Measurements from ENCODE around the gene ADGRL3.

Gene ADGRL3

GRCh38 chr4:61575796-61576195 is 375.7 kb downstream of the ADGRL3 start:
- no peaks in the 10 kb centered on the region for H3K9me3 ChIP-seq (ENCODE audit: control insufficient read depth, low read length)
- H3K27me3 ChIP-seq (replicated peaks; ENCODE audit: control insufficient read depth, insufficient read depth, low read length, poor library complexity, severe bottlenecking), result no peaks in the 10 kb centered on the region
- no peak for DNase-seq
- H3K36me3 ChIP-seq (ENCODE audit: control insufficient read depth, insufficient read depth, low read length), result no peaks in the 10 kb centered on the region
- no peak overlapping the region for H3K27ac ChIP-seq (ENCODE audit: insufficient read depth, low read length, poor library complexity, severe bottlenecking)
- H3K4me3 ChIP-seq (ENCODE audit: insufficient read depth, low read depth, low read length, poor library complexity, severe bottlenecking), result no peak overlapping the region
- H3K4me1 ChIP-seq (ENCODE audit: control insufficient read depth, insufficient read depth, low read length, poor library complexity, severe bottlenecking), result no peaks in the 10 kb centered on the region

GRCh38 chr4:61579786-61580185 is 379.7 kb downstream of the ADGRL3 start:
- no peak overlapping the region for H3K27ac ChIP-seq (ENCODE audit: insufficient read depth, low read length, poor library complexity, severe bottlenecking)
- DNase-seq, result no peak
- no peaks in the 10 kb centered on the region for H3K27me3 ChIP-seq (replicated peaks; ENCODE audit: control insufficient read depth, insufficient read depth, low read length, poor library complexity, severe bottlenecking)
- H3K4me3 ChIP-seq (ENCODE audit: insufficient read depth, low read depth, low read length, poor library complexity, severe bottlenecking), result no peak overlapping the region
- no peaks in the 10 kb centered on the region for H3K9me3 ChIP-seq (ENCODE audit: control insufficient read depth, low read length)
- no peaks in the 10 kb centered on the region for H3K4me1 ChIP-seq (ENCODE audit: control insufficient read depth, insufficient read depth, low read length, poor library complexity, severe bottlenecking)
- no peaks in the 10 kb centered on the region for H3K36me3 ChIP-seq (ENCODE audit: control insufficient read depth, insufficient read depth, low read length)

DNA sequence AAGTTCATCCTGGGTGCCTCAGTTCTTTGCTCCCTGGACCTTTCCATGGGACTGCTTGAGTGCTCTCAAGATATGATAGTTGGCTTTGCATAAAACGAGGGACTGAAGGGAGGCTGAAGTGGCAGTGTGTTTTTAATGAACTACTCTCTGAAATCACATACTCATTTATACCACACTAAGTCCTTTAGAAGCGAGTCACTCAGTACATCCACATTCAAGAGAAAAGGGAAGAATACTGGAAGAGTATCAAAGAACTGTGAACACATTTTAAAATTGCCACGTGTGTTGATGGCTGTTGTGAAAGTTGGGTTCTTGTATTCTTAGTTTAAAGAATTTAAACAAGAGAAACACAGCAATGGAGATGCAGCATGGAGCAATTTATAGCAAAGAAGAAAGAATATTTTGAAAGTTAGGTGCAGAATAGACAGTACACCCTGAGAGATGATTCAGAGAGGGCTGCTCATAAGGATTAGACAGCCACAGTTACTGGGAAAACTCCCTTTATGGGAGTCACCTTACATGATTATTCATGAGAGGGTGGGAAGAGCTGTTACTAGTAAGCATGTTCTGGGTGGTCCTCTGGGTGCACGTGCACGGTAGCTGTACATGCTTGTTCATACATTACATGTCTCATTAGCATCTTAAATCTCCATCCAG is 380.7 kb downstream of the ADGRL3 start:
- Histone ChIP-seq H3K27me3 (replicated peaks; ENCODE audit: control insufficient read depth, insufficient read depth, low read length, poor library complexity, severe bottlenecking) (no peaks in the 10 kb centered on the region), H3K27ac (ENCODE audit: insufficient read depth, low read length, poor library complexity, severe bottlenecking) (no peak overlapping the region), H3K36me3 (ENCODE audit: control insufficient read depth, insufficient read depth, low read length) (no peaks in the 10 kb centered on the region), H3K4me3 (ENCODE audit: insufficient read depth, low read depth, low read length, poor library complexity, severe bottlenecking) (no peak overlapping the region), H3K9me3 (ENCODE audit: control insufficient read depth, low read length) (no peaks in the 10 kb centered on the region), H3K4me1 (ENCODE audit: control insufficient read depth, insufficient read depth, low read length, poor library complexity, severe bottlenecking) (no peaks in the 10 kb centered on the region)
- DNase-seq, result no peak

DNA sequence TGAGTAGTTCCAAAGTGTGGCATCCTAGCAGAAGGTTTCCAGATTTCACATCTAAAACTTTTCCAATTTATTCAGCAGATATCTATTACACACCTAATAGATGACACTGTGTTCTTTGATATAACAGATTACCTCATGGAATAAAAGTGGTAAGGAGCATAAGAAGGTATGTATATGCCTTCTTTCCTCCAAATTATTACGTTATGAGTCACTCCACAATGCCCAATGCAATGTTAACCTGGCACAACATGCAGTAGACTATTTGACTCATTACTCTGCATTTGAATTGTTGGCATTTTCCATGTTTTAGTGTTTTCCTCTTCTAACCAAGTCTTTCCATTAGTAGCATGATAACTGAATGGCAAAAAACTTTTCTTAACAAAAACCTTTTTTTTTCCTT is 383.6 kb downstream of the ADGRL3 start:
- Histone ChIP-seq H3K27ac (ENCODE audit: insufficient read depth, low read length, poor library complexity, severe bottlenecking) (no peak overlapping the region), H3K4me1 (ENCODE audit: control insufficient read depth, insufficient read depth, low read length, poor library complexity, severe bottlenecking) (no peaks in the 10 kb centered on the region), H3K36me3 (ENCODE audit: control insufficient read depth, insufficient read depth, low read length) (no peaks in the 10 kb centered on the region), H3K27me3 (replicated peaks; ENCODE audit: control insufficient read depth, insufficient read depth, low read length, poor library complexity, severe bottlenecking) (no peaks in the 10 kb centered on the region), H3K4me3 (ENCODE audit: insufficient read depth, low read depth, low read length, poor library complexity, severe bottlenecking) (no peak overlapping the region), H3K9me3 (ENCODE audit: control insufficient read depth, low read length) (no peaks in the 10 kb centered on the region)
- DNase-seq, result no peak

DNA sequence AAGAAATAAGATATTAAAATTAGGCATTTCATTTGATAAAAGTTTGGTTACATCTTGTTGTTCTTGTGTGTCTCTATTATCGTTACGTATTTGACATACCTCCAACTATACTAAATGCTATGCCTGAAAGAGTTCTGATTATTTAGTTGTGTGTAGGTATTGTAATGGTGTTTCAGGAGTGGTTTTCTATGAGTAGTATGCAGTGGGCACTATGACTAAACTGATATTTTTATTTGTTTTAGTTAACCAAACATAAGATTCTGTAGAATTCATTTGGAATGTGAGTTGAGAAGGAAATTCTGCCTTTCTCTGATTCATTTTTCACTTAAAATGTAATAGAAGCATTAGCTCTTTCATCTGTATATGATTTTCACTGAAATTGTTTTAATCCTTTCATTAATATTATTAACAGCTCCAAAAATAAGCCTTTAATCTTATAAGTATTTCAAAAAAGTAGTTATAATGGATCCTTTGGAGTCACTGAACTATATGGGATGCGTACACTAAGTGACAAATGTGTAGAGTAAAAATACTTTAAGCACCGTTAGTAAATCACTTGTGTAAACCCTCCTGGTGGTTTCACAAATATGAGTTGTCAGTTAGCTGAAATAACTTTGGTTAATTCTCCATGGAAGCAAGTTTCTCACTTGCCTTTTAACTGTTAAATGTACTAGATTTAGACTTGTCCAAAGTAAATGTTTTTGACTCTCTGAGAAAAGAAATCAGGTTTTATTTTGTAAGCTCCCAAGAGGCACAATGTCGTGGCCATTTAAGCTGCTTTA is 388.7 kb downstream of the ADGRL3 start:
- Histone ChIP-seq H3K36me3 (ENCODE audit: control insufficient read depth, insufficient read depth, low read length) (no peaks in the 10 kb centered on the region), H3K27me3 (replicated peaks; ENCODE audit: control insufficient read depth, insufficient read depth, low read length, poor library complexity, severe bottlenecking) (no peaks in the 10 kb centered on the region), H3K27ac (ENCODE audit: insufficient read depth, low read length, poor library complexity, severe bottlenecking) (no peak overlapping the region), H3K9me3 (ENCODE audit: control insufficient read depth, low read length) (no peaks in the 10 kb centered on the region), H3K4me3 (ENCODE audit: insufficient read depth, low read depth, low read length, poor library complexity, severe bottlenecking) (no peak overlapping the region), H3K4me1 (ENCODE audit: control insufficient read depth, insufficient read depth, low read length, poor library complexity, severe bottlenecking) (no peaks in the 10 kb centered on the region)
- DNase-seq, result no peak

- no peaks in the 10 kb centered on the region for H3K9me3 ChIP-seq (ENCODE audit: control insufficient read depth, low read length)
- H3K27me3 ChIP-seq (replicated peaks; ENCODE audit: control insufficient read depth, insufficient read depth, low read length, poor library complexity, severe bottlenecking), result no peaks in the 10 kb centered on the region
- no peak overlapping the region for H3K4me3 ChIP-seq (ENCODE audit: insufficient read depth, low read depth, low read length, poor library complexity, severe bottlenecking)
- H3K27ac ChIP-seq (ENCODE audit: insufficient read depth, low read length, poor library complexity, severe bottlenecking), result no peak overlapping the region
- H3K4me1 ChIP-seq (ENCODE audit: control insufficient read depth, insufficient read depth, low read length, poor library complexity, severe bottlenecking), result no peaks in the 10 kb centered on the region
- no peaks in the 10 kb centered on the region for H3K36me3 ChIP-seq (ENCODE audit: control insufficient read depth, insufficient read depth, low read length)
- DNase-seq, result no peak
These were observed 390.8 kb downstream of the ADGRL3 start for GRCh38 chr4:61590881-61591280.

GRCh38 chr4:61596606-61597340 is 396.6 kb downstream of the ADGRL3 start:
- no peak for DNase-seq
- H3K27ac ChIP-seq (ENCODE audit: insufficient read depth, low read length, poor library complexity, severe bottlenecking), result no peak overlapping the region

GRCh38 chr4:61603086-61603485 is 403.0 kb downstream of the ADGRL3 start:
- Histone ChIP-seq H3K4me1 (ENCODE audit: control insufficient read depth, insufficient read depth, low read length, poor library complexity, severe bottlenecking) (no peaks in the 10 kb centered on the region), H3K27me3 (replicated peaks; ENCODE audit: control insufficient read depth, insufficient read depth, low read length, poor library complexity, severe bottlenecking) (no peaks in the 10 kb centered on the region), H3K27ac (ENCODE audit: insufficient read depth, low read length, poor library complexity, severe bottlenecking) (no peak overlapping the region), H3K36me3 (ENCODE audit: control insufficient read depth, insufficient read depth, low read length) (no peaks in the 10 kb centered on the region), H3K4me3 (ENCODE audit: insufficient read depth, low read depth, low read length, poor library complexity, severe bottlenecking) (no peak overlapping the region), H3K9me3 (ENCODE audit: control insufficient read depth, low read length) (no peaks in the 10 kb centered on the region)
- no peak for DNase-seq

More at GRCh38 chr4:61596606-61597340, 396.6 kb downstream of the ADGRL3 start:
- Histone ChIP-seq H3K9me3 (ENCODE audit: control insufficient read depth, low read length) (no peaks in the 10 kb centered on the region), H3K4me3 (ENCODE audit: insufficient read depth, low read depth, low read length, poor library complexity, severe bottlenecking) (no peak overlapping the region), H3K36me3 (ENCODE audit: control insufficient read depth, insufficient read depth, low read length) (no peaks in the 10 kb centered on the region), H3K27me3 (replicated peaks; ENCODE audit: control insufficient read depth, insufficient read depth, low read length, poor library complexity, severe bottlenecking) (no peaks in the 10 kb centered on the region), H3K4me1 (ENCODE audit: control insufficient read depth, insufficient read depth, low read length, poor library complexity, severe bottlenecking) (no peaks in the 10 kb centered on the region)

DNA sequence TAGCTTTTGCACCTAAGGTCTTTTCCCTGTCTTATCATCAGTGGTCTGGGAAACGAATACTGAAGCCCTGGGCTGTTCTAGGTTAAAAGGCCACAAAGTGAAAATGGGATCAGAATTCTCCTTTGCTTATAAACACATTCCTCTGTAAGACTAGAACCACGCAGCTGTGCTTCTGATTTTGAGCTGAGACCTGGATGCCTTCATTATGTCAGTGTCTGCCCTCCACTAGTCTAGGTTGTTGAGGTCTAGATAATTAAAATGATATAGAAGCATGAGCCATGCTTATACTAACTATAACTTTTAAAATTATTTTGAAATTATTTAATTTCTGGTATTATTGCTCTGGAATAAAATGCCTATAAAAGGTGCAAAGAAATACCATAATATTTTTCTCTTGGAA is 403.9 kb downstream of the ADGRL3 start:
- H3K9me3 ChIP-seq (ENCODE audit: control insufficient read depth, low read length), result no peaks in the 10 kb centered on the region
- no peak overlapping the region for H3K27ac ChIP-seq (ENCODE audit: insufficient read depth, low read length, poor library complexity, severe bottlenecking)
- no peak overlapping the region for H3K4me3 ChIP-seq (ENCODE audit: insufficient read depth, low read depth, low read length, poor library complexity, severe bottlenecking)
- no peaks in the 10 kb centered on the region for H3K4me1 ChIP-seq (ENCODE audit: control insufficient read depth, insufficient read depth, low read length, poor library complexity, severe bottlenecking)
- no peaks in the 10 kb centered on the region for H3K27me3 ChIP-seq (replicated peaks; ENCODE audit: control insufficient read depth, insufficient read depth, low read length, poor library complexity, severe bottlenecking)
- H3K36me3 ChIP-seq (ENCODE audit: control insufficient read depth, insufficient read depth, low read length), result no peaks in the 10 kb centered on the region
- DNase-seq, result no peak

DNA sequence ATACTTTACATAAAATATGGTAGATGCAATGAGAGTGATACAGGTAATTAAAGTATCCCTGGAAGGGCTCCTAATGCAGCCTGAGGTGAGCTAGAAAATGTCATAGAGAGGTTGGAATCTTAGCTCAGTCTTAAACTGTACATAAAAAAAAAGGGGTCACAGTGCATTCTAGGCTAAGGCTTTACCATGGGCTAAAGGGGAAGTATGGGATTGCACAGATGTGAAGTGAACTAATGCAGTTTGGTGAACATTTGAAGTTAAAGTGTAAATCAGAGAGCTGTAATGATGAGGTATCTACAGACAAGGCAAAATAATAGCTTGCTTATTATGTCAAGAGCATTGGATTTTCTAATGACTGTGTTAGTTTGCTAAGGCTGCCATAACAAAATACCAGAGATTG is 405.9 kb downstream of the ADGRL3 start:
- Histone ChIP-seq H3K36me3 (ENCODE audit: control insufficient read depth, insufficient read depth, low read length) (no peaks in the 10 kb centered on the region), H3K27ac (ENCODE audit: insufficient read depth, low read length, poor library complexity, severe bottlenecking) (no peak overlapping the region), H3K4me1 (ENCODE audit: control insufficient read depth, insufficient read depth, low read length, poor library complexity, severe bottlenecking) (no peaks in the 10 kb centered on the region), H3K27me3 (replicated peaks; ENCODE audit: control insufficient read depth, insufficient read depth, low read length, poor library complexity, severe bottlenecking) (no peaks in the 10 kb centered on the region), H3K9me3 (ENCODE audit: control insufficient read depth, low read length) (no peaks in the 10 kb centered on the region), H3K4me3 (ENCODE audit: insufficient read depth, low read depth, low read length, poor library complexity, severe bottlenecking) (no peak overlapping the region)
- no peak for DNase-seq
